HG02885 (cell line): Measurements from ENCODE around the gene STPG3.

Experiments
- ATAC-seq: cut with Tn5 transposase; IDR thresholded peaks from one replicate; pipeline ENCODE4 v1.9.1; 2021; ENCODE audit warnings: mild to moderate bottlenecking; ENCODE audit not compliant: unreplicated experiment, poor library complexity

STPG3 gene

GRCh38 chr9:137298401-137299202, 47.5 kb downstream of the STPG3 start:
- ATAC-seq = no peak

- no peak for ATAC-seq
Measured at GRCh38 chr9:137299203-137299565, 48.1 kb downstream of the STPG3 start.

- no peak for ATAC-seq
Measured at GRCh38 chr9:137299938-137300337, 48.9 kb downstream of the STPG3 start.

- no peak for ATAC-seq
Measured at GRCh38 chr9:137300567-137301080, 49.5 kb downstream of the STPG3 start.

GRCh38 chr9:137301081-137301947, 50.2 kb downstream of the STPG3 start:
- ATAC-seq = peak; percentile 20

- ATAC-seq = peak; percentile 74
Measured at GRCh38 chr9:137302118-137302448, 51.0 kb downstream of the STPG3 start, which contains the start of gene NRARP. NRARP (minus strand) TSS chr9:137302271; CDS start chr9:137301928, 343 bp downstream.

GRCh38 chr9:137302449-137303150, 51.5 kb downstream of the STPG3 start:
- ATAC-seq = peak; percentile 39
